HepG2 (cell line): ENCODE data around the gene HNRNPA2B1. TPM values are rescaled to one million over a fixed set of nuclear protein-coding genes. Genes with fewer than 3 reads are reported as not detected.

Experiments
- E2F2 ChIP-seq: sonication (generic); formaldehyde crosslinking; IDR thresholded peaks from 2 replicates; pipeline ENCODE4 v1.4.0; 2020; ENCODE audit warnings: missing genetic modification reagents, borderline replicate concordance
- GFI1 ChIP-seq: sonication (generic); formaldehyde crosslinking; IDR thresholded peaks from 2 replicates; pipeline ENCODE4 v1.5.0; 2020; ENCODE audit warnings: missing genetic modification reagents, mild to moderate bottlenecking, borderline replicate concordance
- PAX8 ChIP-seq: sonication (generic); formaldehyde crosslinking; IDR thresholded peaks from 2 replicates; pipeline ENCODE4 v1.8.0; 2022; ENCODE audit warnings: mild to moderate bottlenecking, missing genetic modification reagents, borderline replicate concordance
- TOPORS ChIP-seq: sonication (generic); formaldehyde crosslinking; IDR thresholded peaks from 2 replicates; pipeline ENCODE4 v1.8.0; 2023; ENCODE audit warnings: mild to moderate bottlenecking, missing genetic modification reagents
- ZBTB2 ChIP-seq: sonication (generic); formaldehyde crosslinking; IDR thresholded peaks from 2 replicates; pipeline ENCODE4 v1.8.0; 2022; ENCODE audit warnings: low read depth, missing genetic modification reagents
- ZBTB40 ChIP-seq, 2 experiments: fragments of 450-650 bp in 1 of 2; sonication (generic) in 1 of 2; formaldehyde crosslinking in 1 of 2; IDR thresholded peaks; 2 replicates each; pipeline versions ENCODE4 v1.6.1 to v1.8.0; 2016 to 2022; ENCODE audit warnings: antibody characterized with exemption in 1 of 2, mild to moderate bottlenecking in 1 of 2, missing genetic modification reagents in 1 of 2
- ZNF407 ChIP-seq: sonication (generic); formaldehyde crosslinking; IDR thresholded peaks from one replicate; pipeline ENCODE4 v1.5.1; 2020; ENCODE audit warnings: mild to moderate bottlenecking, missing genetic modification reagents; ENCODE audit errors: not compliant biosample characterization
- ZNF776 ChIP-seq: sonication (generic); formaldehyde crosslinking; IDR thresholded peaks from 2 replicates; pipeline ENCODE4 v1.4.0; 2020; ENCODE audit warnings: mild to moderate bottlenecking, missing genetic modification reagents
- polyA plus RNA-seq, 8 experiments: library from polyadenylated mRNA; depleted of rRNA in 3 of 8; stranded (reverse) in 7 of 8; unstranded in 1 of 8; fragments of >200 nt; fragmentation: Illumina TruSeq in 4 of 8; extraction: Trizol in 4 of 8; gene quantifications; 2 replicates each; pipeline versions ENCODE4 v1.2.1 to v1.2.3, GENCODE V29; 2011 to 2016; ENCODE audit warnings: low read depth in 4 of 8, missing spikeins in 1 of 8, mixed read lengths in 1 of 8; ENCODE audit not compliant: insufficient read depth in 1 of 8
- total RNA-seq, 5 experiments: library from RNA; depleted of rRNA; stranded (reverse); fragments of >200 nt; fragmentation: Illumina TruSeq; extraction: Trizol; gene quantifications; 2 replicates each; pipeline ENCODE4 v1.2.3, GENCODE V29; 2016; ENCODE audit warnings: low read depth in 1 of 5

Gene HNRNPA2B1
- total and polyA plus RNA-seq, 2 of the 13 experiments (the other 11 are each of a cell fraction or from before 2014, with no cell fraction given) = 193 to 412 TPM

DNA sequence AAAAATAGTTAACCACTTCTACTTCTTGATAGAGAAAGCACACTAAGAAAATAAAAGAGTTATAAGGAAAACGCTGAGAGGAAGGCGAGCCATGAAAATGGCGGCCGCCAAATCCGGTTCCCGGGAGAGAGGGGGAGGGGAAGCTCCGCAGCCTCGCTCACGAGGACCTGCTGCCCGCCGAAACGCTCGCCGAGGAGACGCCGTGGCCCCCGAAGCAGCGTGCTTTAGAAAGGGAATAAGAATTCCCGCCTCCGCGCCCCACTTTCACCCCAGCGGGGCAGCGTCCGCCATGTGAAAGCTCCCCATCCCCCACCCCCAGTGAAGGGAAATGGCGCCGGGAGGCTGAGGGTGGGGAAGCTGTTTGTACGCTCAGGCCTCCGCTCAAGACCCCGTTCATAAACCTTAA, 505 bp downstream of the HNRNPA2B1 start (continued):
- TF ChIP-seq ZBTB40 (IDR thresholded peaks at IDR 0.05) (no peak), ZBTB40 (CRISPR knock-in tag; IDR thresholded peaks at IDR 0.05) (no peak), ZBTB2 (CRISPR knock-in tag) (no peak), ZNF776 (CRISPR knock-in tag) (no peak), PAX8 (CRISPR knock-in tag) (no peak), TOPORS (CRISPR knock-in tag) (no peak), ZNF407 (CRISPR knock-in tag) (peak; percentile 42), GFI1 (CRISPR knock-in tag) (no peak), E2F2 (CRISPR knock-in tag) (no peak)
